Activated CD8-positive, alpha-beta T cell treated with anti-CD3 and anti-CD28 coated beads for 36 hours (primary cell): Measurements from ENCODE around the gene UBB. TPM values are rescaled to one million over a fixed set of nuclear protein-coding genes. Genes with fewer than 3 reads are reported as not detected.

Experiments used
- ATAC-seq: fragments of 200-7000 bp; cut with Tn5 transposase; one replicate; pipeline ENCODE4 v1.10.0; 2021; ENCODE audit warnings: mild to moderate bottlenecking, moderate library complexity
- CTCF ChIA-PET: fragments of 350-600 bp; sonication (Branson Sonifier 250); formaldehyde crosslinking; loops from one replicate; lab custom pipeline; 2021; ENCODE audit warnings: antibody characterized with exemption; lab: Charles Lee
- POLR2A ChIA-PET: fragments of 350-600 bp; sonication (Branson Sonifier 250); formaldehyde crosslinking; loops from one replicate; lab custom pipeline; 2021; ENCODE audit warnings: antibody characterized with exemption; lab: Charles Lee
- DNase-seq: peaks from one replicate; pipeline ENCODE4 v3.0.0-alpha.2; 2020
- H3K27ac Mint-ChIP-seq: one replicate; pipeline ENCODE4 v1.8.0; 2021; ENCODE audit warnings: mild to moderate bottlenecking, mixed read lengths
- H3K27me3 Mint-ChIP-seq: one replicate; pipeline ENCODE4 v1.8.0; 2021; ENCODE audit warnings: mixed read lengths
- H3K36me3 Mint-ChIP-seq: one replicate; pipeline ENCODE4 v1.8.0; 2021; ENCODE audit warnings: low read depth, mixed read lengths
- H3K4me1 Mint-ChIP-seq: one replicate; pipeline ENCODE4 v1.8.0; 2021; ENCODE audit warnings: low read depth, mixed read lengths
- H3K4me3 Mint-ChIP-seq: one replicate; pipeline ENCODE4 v1.8.0; 2021; ENCODE audit warnings: mild to moderate bottlenecking, moderate library complexity, mixed read lengths
- H3K9me3 Mint-ChIP-seq: one replicate; pipeline ENCODE4 v1.8.0; 2021; ENCODE audit warnings: mixed read lengths
- CTCF ChIP-seq: fragments of 200-600 bp; IDR thresholded peaks from one replicate; pipeline ENCODE4 v1.8.0; 2022; ENCODE audit warnings: antibody characterized with exemption, mild to moderate bottlenecking
- intact Hi-C: fragments of 100-400 bp; cut with micrococcal nuclease; formaldehyde crosslinking; loops from one replicate; pipeline ENCODE4 v1.10.0; 2022
- total RNA-seq, 2 experiments: library from RNA; stranded (reverse); gene quantifications; one replicate each; pipeline ENCODE4 v1.2.3, GENCODE V29; 2021

UBB gene
- total RNA-seq: 1,000 to 10,000 TPM; 1,334 to 1,337 TPM

GRCh38 chr17:16380640-16381495 lies at the start of gene UBB:
UBB (plus strand) TSS chr17:16381091; CDS start chr17:16381908, 817 bp downstream.
- Mint-ChIP-seq H3K4me3 (peak within 1 kb of the TSS; percentile 94), H3K36me3 (peaks cover 31% of the 10 kb centered on the region), H3K4me1 (peaks cover 33% of the 10 kb centered on the region), H3K27me3 (no peaks in the 10 kb centered on the region), H3K9me3 (no peaks in the 10 kb centered on the region), H3K27ac (peak within 1 kb of the TSS; percentile 95)
- DNase-seq: peak; percentile 97
- intact Hi-C loops: loop anchor here (5.0 kb wide), 1 partner anchor 36 kb away; the partner anchor contains the start of gene TRPV2
- peak; percentile 95 for ATAC-seq
- CTCF ChIA-PET: interaction anchor here (0.6 to 4.2 kb wide), 8 partner anchors 17 to 208 kb away, joined by 3 to 31 read pairs (median 4); partner anchors contain the start of gene TRPV2
- POLR2A ChIA-PET: interaction anchor here (0.6 to 4.6 kb wide), 19 partner anchors 8 to 745 kb away, joined by 3 to 44 read pairs (median 4); partner anchors contain the start of genes CENPV, NCOR1, TRPV2 and TTC19
- no peak for TF ChIP-seq CTCF

- Mint-ChIP-seq H3K4me3 (no peak overlapping the region), H3K9me3 (no peaks in the 10 kb centered on the region)
- CTCF ChIA-PET: interaction anchor here (1.2 kb wide), 1 partner anchor 33 kb away, joined by 6 read pairs; no protein-coding TSS in a partner anchor
Observed at GRCh38 chr17:16338391-16338790, 42.5 kb upstream of the UBB start.

GRCh38 chr17:16339402-16339801 lies 41.5 kb upstream of the UBB start:
- no peaks in the 10 kb centered on the region for H3K9me3 Mint-ChIP-seq
- peaks cover 22% of the 10 kb centered on the region for H3K36me3 Mint-ChIP-seq
- no peak overlapping the region for H3K4me3 Mint-ChIP-seq
- no peak overlapping the region for H3K27ac Mint-ChIP-seq
- CTCF ChIA-PET: interaction anchor here (1.0 to 1.2 kb wide), 2 partner anchors 10 to 25 kb away, joined by 3 read pairs; no protein-coding TSS in a partner anchor
- DNase-seq: no peak
- intact Hi-C loops: no loop called here
- no peaks in the 10 kb centered on the region for H3K4me1 Mint-ChIP-seq
- POLR2A ChIA-PET: interaction anchor here (0.6 to 0.9 kb wide), 2 partner anchors 13 to 113 kb away, joined by 3 to 5 read pairs; partner anchors contain the start of gene CENPV
- no peak for ATAC-seq
- H3K27me3 Mint-ChIP-seq: no peaks in the 10 kb centered on the region
- no peak for TF ChIP-seq CTCF

More at GRCh38 chr17:16338391-16338790, 42.5 kb upstream of the UBB start:
- POLR2A ChIA-PET: no interaction called here
- Mint-ChIP-seq H3K4me1 (no peaks in the 10 kb centered on the region), H3K36me3 (peaks cover 17% of the 10 kb centered on the region), H3K27ac (no peak overlapping the region), H3K27me3 (no peaks in the 10 kb centered on the region)
- intact Hi-C loops: no loop called here
- no peak for DNase-seq
- no peak for ATAC-seq
- no peak for TF ChIP-seq CTCF

DNA sequence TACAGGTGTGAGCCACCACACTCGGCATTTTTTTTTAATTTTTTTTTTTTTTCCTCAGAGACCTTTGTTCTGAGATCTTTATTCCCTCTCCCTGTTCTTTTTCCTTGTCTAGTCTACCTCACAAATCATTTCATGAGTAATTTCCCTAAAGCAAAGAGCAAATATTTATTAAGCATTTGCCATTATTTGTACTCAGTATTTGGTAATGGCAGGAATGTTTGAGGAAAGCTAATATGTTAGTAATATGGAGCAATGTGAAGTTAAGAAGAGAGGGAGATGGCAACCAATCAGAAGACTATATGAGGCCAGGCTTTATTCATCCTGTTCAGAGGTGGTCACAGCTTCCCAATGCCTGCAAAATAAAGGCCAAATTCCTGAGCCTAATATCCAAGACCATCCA lies 40.9 kb upstream of the UBB start:
- intact Hi-C loops: no loop called here
- Mint-ChIP-seq H3K9me3 (no peaks in the 10 kb centered on the region), H3K27me3 (no peaks in the 10 kb centered on the region), H3K4me1 (no peaks in the 10 kb centered on the region), H3K27ac (no peak overlapping the region), H3K4me3 (no peak overlapping the region), H3K36me3 (peaks cover 22% of the 10 kb centered on the region)
- CTCF ChIA-PET: interaction anchor here (1.0 to 1.2 kb wide), 2 partner anchors 9 to 24 kb away, joined by 3 read pairs; no protein-coding TSS in a partner anchor
- no peak for TF ChIP-seq CTCF
- DNase-seq (no peak), ATAC-seq (no peak)
- POLR2A ChIA-PET: interaction anchor here (0.6 to 1.1 kb wide), 3 partner anchors 13 to 113 kb away, joined by 3 to 5 read pairs (median 3); partner anchors contain the start of gene CENPV
